ENCODE measurements around the gene RPS3. TPM values are rescaled to one million over a fixed set of nuclear protein-coding genes. Genes with fewer than 3 reads are reported as not detected.
A peak's percentile ranks its signal among the peaks of the same experiment; 100 is the strongest.
"Not testable (repeated sequence)": the region's sequence is repeated elsewhere in the genome, so short reads cannot be mapped to it uniquely, and the experiment has no call there.

RPS3 gene
- 2,205 and 3,444 TPM in 2 replicates for total RNA-seq (2014; rRNA removed; shearing (Covaris generic); ENCODE audit: low replicate concordance)

DNA sequence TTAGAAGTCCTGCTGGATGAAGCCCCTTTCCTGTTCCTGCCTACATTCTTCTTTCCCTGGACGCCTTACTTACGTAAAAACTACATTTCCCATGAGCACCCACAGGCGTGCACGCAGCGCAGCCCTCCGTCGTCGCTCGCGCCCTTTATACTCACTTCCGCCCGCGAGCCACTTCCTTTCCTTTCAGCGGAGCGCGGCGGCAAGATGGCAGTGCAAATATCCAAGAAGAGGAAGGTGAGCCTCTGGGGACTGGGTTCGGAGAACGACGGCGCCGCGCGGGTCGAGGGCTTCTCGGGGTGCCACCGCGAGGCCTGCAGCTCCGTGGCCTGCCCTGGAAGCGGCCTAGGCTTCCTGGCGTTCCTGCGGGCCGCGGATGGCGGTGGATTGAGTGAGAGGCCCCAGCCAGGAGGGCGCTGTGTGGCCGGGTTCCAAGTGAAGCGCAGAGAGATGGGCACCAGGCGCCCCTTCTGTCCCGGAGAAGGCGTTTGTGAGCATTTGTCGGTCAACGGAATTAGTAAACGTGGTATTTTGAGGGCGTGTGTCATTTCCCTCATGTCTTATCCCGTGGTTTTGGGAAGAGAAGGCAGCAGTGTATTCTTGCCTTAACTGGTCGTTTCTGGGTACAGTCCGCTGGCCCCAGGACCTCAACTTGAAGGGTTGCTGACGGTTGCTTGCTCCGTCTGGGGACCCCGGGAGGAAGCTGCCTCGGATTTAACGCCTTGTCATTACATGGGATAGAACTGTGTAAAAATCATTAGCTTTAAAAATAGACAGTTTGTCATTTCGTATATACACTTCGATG lies at the start of gene RPS3:
Gene RPS3 (plus strand): TSS at position 175 of the 802 bp plus-strand sequence. CDS start 30 bp downstream, at position 205.
- peak within 1 kb of the TSS; percentile 82 for H3K4me3 ChIP-seq
- DNase-seq = peak; percentile 90
- no peaks in the 10 kb centered on the region for H3K9me3 ChIP-seq
- H3K36me3 ChIP-seq = peaks cover 50% of the 10 kb centered on the region
- H3K27me3 ChIP-seq = no peaks in the 10 kb centered on the region

DNA sequence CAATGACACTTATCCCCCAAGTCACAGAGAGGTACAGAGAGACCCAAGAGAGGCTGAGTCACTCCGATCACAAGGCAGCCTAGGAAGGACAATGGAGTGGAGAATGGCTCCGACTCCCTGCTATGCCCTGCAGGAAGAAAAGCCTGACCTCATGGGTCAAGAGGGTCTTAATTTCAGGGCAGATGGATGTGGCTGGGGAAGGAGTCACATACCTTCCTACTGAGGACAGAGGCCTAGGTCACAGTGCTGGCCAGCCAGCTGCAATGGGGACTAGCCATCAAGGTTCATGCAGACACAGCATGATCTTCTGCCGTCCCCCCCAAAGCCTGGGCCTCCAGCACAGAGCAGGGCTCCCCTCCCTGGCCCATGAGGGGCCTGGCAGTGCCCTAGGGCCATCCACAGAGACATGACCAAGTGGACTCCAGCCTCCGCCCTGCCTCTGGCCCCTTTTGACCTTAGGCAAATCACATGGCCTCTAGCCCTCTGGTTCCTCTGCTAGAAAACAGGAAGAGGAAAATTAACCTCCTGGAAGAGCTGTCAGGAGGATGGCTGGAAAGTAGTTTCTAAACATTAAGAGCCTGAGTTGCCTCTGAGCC lies 49.7 kb upstream of the RPS3 start:
- no peaks in the 10 kb centered on the region for H3K9me3 ChIP-seq
- no peak for DNase-seq
- no peaks in the 10 kb centered on the region for H3K36me3 ChIP-seq
- no peak overlapping the region for H3K4me3 ChIP-seq
- no peaks in the 10 kb centered on the region for H3K27me3 ChIP-seq

DNA sequence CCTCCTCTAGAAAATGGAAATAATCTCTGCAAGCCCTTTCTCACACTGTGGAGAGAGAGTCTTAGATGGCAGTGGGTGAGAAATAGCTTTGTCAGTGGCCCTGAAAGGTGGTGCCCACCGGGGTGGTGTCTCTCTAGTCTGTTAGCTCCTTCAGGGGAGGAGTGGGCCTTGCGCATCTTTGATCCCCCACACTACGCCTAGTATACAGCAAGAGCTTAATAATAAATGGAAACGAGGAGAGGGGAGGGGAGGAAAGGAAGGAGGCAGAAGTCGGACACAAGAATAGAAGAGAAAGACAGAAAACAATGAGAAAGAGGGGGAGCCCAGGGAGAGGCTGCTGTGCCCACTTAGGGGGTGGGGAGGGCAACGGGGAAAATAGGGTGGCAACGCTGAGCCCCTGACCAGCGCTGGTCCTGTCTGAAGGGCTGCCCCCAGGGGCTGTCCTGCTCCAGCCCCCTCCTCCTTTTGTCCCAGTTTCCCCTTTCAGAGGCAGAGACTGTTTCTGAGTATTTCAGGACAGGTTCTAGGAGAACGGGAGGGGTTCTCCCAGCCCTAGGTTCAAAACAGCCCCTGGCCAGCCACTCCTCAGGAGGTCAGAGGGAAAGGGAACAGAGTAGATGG lies 49.1 kb upstream of the RPS3 start:
- H3K36me3 ChIP-seq = no peaks in the 10 kb centered on the region
- DNase-seq = no peak
- H3K27me3 ChIP-seq = no peaks in the 10 kb centered on the region
- no peak overlapping the region for H3K4me3 ChIP-seq
- H3K9me3 ChIP-seq = no peaks in the 10 kb centered on the region

DNA sequence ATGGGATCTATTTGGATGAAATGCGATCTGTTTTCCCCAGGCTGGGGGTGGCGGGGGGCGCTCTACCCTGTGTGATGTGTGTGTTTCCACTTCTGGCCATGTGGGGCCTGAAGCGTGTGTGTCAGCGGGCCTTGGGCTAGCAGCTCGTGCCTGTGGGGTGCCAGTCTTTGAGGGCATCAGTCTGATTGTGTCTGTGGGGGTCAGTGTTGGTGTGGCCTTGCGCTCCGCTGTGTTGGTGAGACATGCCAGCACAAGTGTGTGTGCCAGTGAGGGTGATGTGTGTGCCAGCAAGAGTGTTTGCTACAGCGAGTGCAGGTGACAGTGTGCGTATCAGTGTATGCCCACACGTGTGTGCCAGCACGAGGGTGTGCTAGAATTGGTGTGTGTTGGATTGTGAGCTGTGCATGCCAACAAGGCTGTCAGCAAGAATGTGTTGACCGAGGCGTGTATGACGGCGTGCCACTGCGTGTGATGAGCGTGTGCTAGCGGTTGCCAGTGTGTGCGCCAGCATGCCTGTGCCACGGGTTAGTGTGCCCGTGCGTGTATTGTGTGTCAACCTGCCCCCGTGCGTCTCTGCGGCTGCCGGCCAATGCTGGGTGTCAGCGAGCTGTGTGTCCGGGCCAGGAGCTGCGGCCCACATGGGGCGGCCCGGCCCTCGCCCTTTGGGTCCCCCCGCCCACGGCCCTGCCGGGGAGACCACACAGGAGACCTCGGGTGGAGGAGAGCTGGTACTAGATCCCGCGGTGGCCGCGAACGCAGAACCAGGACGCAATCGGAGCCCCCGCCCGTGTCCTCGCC lies 48.4 kb upstream of the RPS3 start:
- Histone ChIP-seq H3K9me3 (no peaks in the 10 kb centered on the region), H3K36me3 (no peaks in the 10 kb centered on the region), H3K4me3 (peak overlapping the region; percentile 55), H3K27me3 (no peaks in the 10 kb centered on the region)
- DNase-seq = no peak

DNA sequence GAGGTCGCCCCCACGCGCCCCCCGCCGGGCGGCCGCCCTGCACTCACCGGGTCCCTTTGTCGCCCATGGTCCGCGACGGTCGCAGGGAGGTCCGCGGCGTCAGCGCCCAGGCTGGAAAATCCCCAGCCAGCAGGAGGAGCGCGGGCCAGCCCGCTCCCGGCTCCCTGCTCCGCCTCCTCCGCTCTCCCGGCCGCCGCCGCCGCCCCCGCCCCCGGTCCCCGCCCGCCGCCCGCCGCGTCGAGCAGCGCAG lies 47.9 kb upstream of the RPS3 start, which contains the start of gene ARRB1:
Gene ARRB1 (minus strand): TSS at position 121 of the 250 bp plus-strand sequence. CDS start 54 bp downstream, at position 67.
- Histone ChIP-seq H3K27me3 (no peaks in the 10 kb centered on the region), H3K9me3 (no peaks in the 10 kb centered on the region), H3K36me3 (no peaks in the 10 kb centered on the region), H3K4me3 (peak within 1 kb of the TSS; percentile 55)
- DNase-seq = no peak

DNA sequence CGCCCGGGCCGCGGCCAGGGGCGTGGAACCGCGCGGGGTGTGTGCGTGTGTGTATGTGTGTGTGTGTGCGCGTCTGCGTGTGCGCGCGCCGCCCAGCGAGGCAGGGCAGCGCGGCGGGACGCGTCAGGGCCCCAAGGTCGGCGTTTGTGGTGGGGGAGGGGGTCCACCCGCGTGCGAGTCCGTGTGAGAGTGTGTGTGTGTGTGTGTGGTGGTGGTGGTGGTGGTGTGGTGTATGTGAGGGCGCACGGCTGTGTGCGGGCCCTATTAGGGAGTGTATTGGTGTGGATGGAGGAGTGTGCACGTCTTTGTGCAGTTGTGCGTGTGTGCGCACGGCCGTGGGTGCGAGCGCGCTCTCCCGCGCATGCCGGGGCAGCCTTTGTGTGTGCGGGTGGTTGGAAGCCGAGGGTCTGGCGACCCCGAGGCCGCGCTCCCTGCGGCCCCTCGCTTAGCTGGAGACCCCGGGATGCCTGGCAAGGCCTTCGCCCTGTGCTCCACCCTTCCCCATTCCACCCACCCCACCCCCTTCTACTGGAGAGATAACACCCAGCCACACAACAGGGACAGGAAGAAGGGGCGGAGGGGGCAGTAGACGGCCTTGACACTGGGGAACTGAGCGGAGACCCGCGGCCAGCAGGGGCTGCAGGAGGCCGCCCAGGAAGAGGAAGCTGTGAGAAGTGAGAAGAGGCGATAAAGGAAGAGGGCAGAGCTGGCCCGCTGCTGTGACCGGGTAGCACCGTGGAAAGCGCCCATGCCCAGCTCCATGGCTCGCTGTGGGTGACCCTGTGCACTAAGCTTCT lies 47.3 kb upstream of the RPS3 start:
- H3K27me3 ChIP-seq = no peaks in the 10 kb centered on the region
- no peaks in the 10 kb centered on the region for H3K36me3 ChIP-seq
- peak overlapping the region; percentile 55 for H3K4me3 ChIP-seq
- H3K9me3 ChIP-seq = no peaks in the 10 kb centered on the region
- peak; percentile 61 for DNase-seq

DNA sequence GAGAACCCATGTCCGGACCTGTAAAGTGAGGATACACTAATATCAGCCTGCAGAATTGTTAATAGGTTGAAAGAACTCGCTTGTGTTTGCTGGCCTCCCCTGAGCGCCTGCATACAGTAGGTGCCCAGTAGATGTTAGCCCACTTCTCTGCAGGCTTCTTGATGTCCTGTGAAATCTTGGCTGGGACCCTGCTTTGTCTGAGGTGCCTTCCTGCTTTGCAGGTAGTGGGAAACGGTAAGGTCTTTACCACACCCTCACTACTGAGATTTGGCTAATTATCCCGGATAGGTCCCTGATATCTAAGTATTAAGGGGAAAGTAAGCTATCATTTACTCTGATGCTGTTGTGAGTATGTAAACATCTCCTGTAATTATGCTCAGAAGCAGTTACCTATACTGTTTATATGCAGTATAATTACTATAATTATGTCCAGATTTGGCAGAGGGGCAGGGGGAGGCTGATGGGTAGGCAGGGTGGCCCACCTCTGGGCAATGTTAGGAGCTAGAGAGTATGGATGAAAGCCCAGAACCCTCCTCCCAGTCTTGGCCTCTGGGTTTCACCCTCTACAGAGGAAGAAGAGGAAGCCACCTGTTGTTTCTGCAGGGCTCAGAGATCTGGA lies 46.6 kb upstream of the RPS3 start:
- H3K36me3 ChIP-seq = no peaks in the 10 kb centered on the region
- no peaks in the 10 kb centered on the region for H3K9me3 ChIP-seq
- DNase-seq = no peak
- peak overlapping the region; percentile 55; the same call in 1 of the 2 replicates for H3K4me3 ChIP-seq
- H3K27me3 ChIP-seq = no peaks in the 10 kb centered on the region

DNA sequence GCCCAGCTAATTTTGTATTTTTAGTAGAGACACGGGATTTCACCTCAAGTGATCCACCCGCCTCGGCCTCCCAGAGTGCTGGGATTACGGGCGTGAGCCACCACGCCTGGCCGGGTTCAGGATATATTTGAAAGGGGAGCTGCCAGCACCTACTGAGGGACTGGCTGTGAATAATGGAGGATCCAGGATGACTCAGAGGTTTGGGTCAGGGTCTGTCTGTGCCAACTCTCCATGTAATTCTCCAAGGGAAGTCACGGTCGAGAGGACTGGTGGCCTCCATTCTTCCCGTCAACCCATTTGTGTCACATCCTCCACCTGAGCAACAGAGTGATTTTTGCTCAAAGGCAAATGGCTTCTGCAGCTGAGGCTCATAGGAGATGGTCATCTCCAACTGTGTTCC lies 44.3 kb upstream of the RPS3 start:
- no peaks in the 10 kb centered on the region for H3K36me3 ChIP-seq
- H3K9me3 ChIP-seq = no peaks in the 10 kb centered on the region
- H3K27me3 ChIP-seq = no peaks in the 10 kb centered on the region
- no peak overlapping the region for H3K4me3 ChIP-seq
- DNase-seq = peak; percentile 43

DNA sequence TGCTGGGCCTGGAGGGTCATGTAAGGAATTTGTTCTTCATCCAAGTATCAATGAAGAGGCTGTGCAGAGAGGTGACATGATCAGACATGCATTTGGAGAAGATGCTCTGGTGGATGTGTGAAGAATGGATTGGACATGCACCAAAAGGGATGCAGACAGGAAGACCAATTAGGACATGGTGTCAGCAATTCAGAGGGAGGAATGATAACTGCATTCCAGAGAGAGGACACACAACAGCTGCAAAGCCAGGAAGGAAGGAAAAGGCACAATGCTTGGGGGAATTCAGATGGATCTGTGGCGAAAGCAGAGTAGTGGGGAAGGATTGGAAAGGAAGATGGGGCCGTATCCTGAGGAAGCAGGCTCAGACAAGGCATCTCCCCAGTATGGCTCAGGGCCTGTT lies 42.7 kb upstream of the RPS3 start:
- Histone ChIP-seq H3K4me3 (no peak overlapping the region), H3K36me3 (no peaks in the 10 kb centered on the region), H3K27me3 (no peaks in the 10 kb centered on the region), H3K9me3 (no peaks in the 10 kb centered on the region)
- no peak for DNase-seq

DNA sequence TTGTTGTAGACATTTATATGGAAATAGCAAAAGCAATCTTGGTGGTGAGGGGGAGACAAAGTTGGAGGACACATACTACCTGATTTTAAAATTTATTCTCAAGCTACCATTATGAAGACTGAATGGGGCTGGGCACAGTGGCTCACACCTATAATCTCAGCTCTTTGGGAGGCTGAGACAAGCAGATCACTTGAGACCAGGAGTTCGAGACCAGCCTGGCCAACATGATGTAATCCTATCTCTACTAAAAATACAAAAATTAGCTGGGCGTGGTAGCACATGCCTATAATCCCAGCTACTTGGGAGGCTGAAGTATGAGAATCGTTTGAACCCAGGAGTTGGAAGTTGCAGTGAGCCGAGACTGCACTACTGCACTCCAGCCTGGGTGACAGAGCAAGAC lies 37.0 kb upstream of the RPS3 start:
- H3K9me3 ChIP-seq, DNase-seq, H3K36me3 ChIP-seq: not testable (repeated sequence)

DNA sequence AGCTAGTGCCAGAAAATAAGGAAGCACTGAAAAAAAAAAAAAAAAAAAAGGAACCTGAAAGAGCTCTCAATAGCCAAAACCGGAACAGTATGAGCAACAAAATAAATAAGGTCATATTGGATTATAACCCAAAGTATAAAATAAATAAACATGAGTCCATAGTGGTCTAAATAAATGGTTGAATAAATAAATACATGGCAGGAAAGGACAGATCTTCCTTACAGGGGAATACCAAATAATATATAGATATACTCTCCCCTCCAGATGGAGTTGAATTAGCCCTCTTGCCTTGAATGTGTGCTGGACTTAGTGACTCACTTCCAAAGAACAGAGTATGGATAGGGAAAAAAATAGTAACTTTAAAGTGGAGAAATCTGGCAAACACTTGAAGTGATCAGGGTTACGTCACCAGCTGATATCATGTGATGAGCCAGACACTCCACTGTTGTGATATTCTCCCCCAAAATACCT lies 33.6 kb upstream of the RPS3 start:
- H3K4me3 ChIP-seq = no peak overlapping the region
- no peaks in the 10 kb centered on the region for H3K36me3 ChIP-seq
- H3K9me3 ChIP-seq = no peaks in the 10 kb centered on the region
- no peak for DNase-seq
- H3K27me3 ChIP-seq = no peaks in the 10 kb centered on the region

More for the DNA sequence above, 37.0 kb upstream of the RPS3 start:
- H3K27me3 ChIP-seq, H3K4me3 ChIP-seq: not testable (repeated sequence)

DNA sequence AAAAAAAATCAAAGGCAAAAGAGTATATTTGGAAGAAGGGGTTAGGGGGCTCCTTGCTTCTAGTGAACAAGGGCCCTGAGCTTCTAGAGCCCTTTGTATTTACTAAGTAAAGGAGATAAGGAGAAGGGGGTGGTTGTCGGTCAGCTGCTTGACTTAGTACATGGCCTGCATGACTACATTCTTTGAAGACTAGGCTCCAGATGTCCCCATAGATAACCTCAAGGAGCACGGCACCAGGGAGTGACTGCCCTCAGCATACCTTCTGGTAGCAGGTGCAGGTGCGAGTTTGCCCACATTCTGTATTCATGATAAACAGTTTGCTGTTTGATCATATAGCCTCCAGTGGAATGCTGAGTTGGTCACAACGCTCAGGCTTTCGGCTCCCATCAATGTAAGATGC lies 32.5 kb upstream of the RPS3 start:
- H3K27me3 ChIP-seq, DNase-seq, H3K9me3 ChIP-seq, H3K36me3 ChIP-seq, H3K4me3 ChIP-seq: not testable (repeated sequence)

DNA sequence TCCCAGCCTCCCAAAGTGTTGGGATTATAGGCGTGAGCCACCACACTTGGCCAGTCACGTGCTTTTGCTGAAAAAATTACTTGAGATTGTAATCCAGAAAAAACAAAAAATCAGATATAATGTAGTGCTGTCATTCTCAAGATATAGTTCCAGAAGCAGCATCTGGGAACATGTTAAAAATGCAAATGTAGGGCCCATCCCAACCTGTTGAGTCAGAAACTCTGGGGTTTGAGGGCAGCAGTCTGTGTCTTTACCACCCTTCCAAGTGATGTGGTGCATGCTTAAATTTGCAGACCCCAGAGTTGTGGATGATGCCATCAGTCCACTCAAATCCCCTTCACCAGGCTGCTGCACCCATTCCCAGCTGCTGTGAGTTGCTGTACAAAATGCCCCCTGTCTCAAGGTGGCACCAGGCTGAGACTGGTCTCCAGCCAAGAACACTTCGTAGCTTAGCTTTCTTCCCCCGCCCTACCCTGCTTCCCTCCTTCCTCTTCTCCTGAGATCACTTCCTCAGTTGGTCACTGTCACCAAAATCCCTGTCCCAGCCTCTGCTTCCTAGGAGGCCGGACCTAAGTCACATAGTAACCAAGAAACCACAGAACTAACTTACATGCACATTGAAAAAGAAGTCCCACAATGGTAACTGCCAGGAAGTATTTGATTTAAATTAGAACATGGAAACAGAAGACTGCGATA lies 29.6 kb upstream of the RPS3 start:
- H3K27me3 ChIP-seq = no peaks in the 10 kb centered on the region
- no peak for DNase-seq
- no peak overlapping the region for H3K4me3 ChIP-seq
- no peaks in the 10 kb centered on the region for H3K9me3 ChIP-seq
- no peaks in the 10 kb centered on the region for H3K36me3 ChIP-seq

DNA sequence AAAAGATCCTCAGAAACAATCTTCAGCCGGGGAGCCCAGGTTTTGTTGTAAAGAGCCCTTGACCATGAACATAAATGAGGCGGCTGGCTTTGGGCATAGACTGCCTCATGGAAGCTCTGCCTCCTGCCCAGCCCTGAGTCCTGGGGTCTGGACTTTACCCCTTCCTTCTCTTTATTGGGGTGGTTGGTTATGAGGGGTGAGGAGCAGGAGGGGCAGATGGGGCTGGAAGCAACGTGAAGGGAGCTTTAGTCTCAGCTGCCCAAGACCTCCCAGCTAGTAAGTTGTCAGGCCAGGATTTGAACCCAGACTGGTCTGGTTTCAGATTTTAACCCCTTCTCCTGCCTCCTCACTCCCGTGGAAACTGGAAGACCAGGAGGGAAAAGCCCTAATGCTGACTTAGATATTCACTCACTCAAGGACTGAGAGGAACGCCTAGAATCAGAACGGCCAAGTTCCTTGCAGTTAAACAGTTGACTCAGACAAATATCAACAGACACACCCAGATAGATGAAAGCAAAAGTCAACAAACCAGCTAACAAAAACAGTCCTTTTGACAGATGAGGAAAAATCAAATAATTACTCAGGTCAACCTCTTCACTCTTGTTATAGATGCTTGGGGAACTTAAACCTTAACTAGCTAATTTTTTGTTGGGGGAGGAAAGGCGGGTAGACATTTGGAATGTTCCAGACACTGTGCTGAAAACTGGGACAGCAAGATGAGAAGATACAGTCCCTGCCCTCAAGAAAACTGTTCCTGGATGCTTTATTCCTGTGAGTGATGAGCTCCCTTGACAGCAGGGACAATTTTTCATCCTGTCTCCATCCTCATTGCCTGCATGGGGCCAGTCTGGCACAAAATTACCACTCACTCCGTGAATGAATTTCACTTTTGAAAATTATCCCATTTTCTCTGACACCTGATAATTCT lies 27.1 kb upstream of the RPS3 start:
- H3K9me3 ChIP-seq = no peaks in the 10 kb centered on the region
- DNase-seq = peak; percentile 32
- H3K36me3 ChIP-seq = no peaks in the 10 kb centered on the region
- no peaks in the 10 kb centered on the region for H3K27me3 ChIP-seq
- no peak overlapping the region for H3K4me3 ChIP-seq

Data from MG63 (cell line).